ENCODE measurements around the gene TRIM67.

The TRIM67 gene

GRCh38 chr1:231178970-231179369 lies 17.1 kb downstream of the TRIM67 start:
- TF ChIP-seq, protein P1, sequence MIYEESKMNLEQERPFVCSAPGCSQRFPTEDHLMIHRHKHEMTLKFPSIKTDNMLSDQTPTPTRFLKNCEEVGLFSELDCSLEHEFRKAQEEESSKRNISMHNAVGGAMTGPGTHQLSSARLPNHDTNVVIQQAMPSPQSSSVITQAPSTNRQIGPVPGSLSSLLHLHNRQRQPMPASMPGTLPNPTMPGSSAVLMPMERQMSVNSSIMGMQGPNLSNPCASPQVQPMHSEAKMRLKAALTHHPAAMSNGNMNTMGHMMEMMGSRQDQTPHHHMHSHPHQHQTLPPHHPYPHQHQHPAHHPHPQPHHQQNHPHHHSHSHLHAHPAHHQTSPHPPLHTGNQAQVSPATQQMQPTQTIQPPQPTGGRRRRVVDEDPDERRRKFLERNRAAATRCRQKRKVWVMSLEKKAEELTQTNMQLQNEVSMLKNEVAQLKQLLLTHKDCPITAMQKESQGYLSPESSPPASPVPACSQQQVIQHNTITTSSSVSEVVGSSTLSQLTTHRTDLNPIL (CRISPR knock-in tag; IDR thresholded peaks at IDR 0.05; ENCODE audit: low read depth): no peak
- no peak for TF ChIP-seq ISL1 (CRISPR knock-in tag; IDR thresholded peaks at IDR 0.05)
- TF ChIP-seq ZNF565 (CRISPR knock-in tag; conservative IDR thresholded peaks at IDR 0.05; ENCODE audit: low read depth): no peak
- no peak for TF ChIP-seq ZC3H10 (CRISPR knock-in tag; IDR thresholded peaks at IDR 0.05)
- TF ChIP-seq TOX (CRISPR knock-in tag; IDR thresholded peaks at IDR 0.05; ENCODE audit: borderline replicate concordance): no peak
- no peak for TF ChIP-seq TCF4 (CRISPR knock-in tag; IDR thresholded peaks at IDR 0.05; ENCODE audit: borderline replicate concordance)
- no peak for TF ChIP-seq ZNF70 (CRISPR knock-in tag; IDR thresholded peaks at IDR 0.05)
- no peak for TF ChIP-seq ARNTL (CRISPR knock-in tag; IDR thresholded peaks at IDR 0.05; ENCODE audit: borderline replicate concordance, low read depth)
- TF ChIP-seq ESRRG (CRISPR knock-in tag; IDR thresholded peaks at IDR 0.05): no peak
- TF ChIP-seq OSR1 (CRISPR knock-in tag; IDR thresholded peaks at IDR 0.05): no peak
- no peak for TF ChIP-seq PPARA (CRISPR knock-in tag; IDR thresholded peaks at IDR 0.05; ENCODE audit: borderline replicate concordance)
- no peak for TF ChIP-seq BACH2 (CRISPR knock-in tag; IDR thresholded peaks at IDR 0.05; ENCODE audit: borderline replicate concordance)
- no peak for TF ChIP-seq GLIS3 (CRISPR knock-in tag; IDR thresholded peaks at IDR 0.05)
- no peak for TF ChIP-seq RARB (CRISPR knock-in tag; IDR thresholded peaks at IDR 0.05)
- no peak for TF ChIP-seq ZFP3 (CRISPR knock-in tag; IDR thresholded peaks at IDR 0.05)
- TF ChIP-seq CSRNP3 (CRISPR knock-in tag; IDR thresholded peaks at IDR 0.05): no peak
- ATAC-seq: no peak

GRCh38 chr1:231180034-231180433 lies 18.2 kb downstream of the TRIM67 start:
- no peak for ATAC-seq

More at GRCh38 chr1:231180034-231180433, 18.2 kb downstream of the TRIM67 start:
- TF ChIP-seq ZFP30 (CRISPR knock-in tag; IDR thresholded peaks at IDR 0.05) (no peak), ZNF565 (CRISPR knock-in tag; conservative IDR thresholded peaks at IDR 0.05; ENCODE audit: low read depth) (no peak), SNAI2 (CRISPR knock-in tag; IDR thresholded peaks at IDR 0.05) (no peak), CSDC2 (CRISPR knock-in tag; IDR thresholded peaks at IDR 0.05) (no peak), ZFP3 (CRISPR knock-in tag; IDR thresholded peaks at IDR 0.05) (no peak), ISL1 (CRISPR knock-in tag; IDR thresholded peaks at IDR 0.05) (no peak), ZNF70 (CRISPR knock-in tag; IDR thresholded peaks at IDR 0.05) (no peak), PPARA (CRISPR knock-in tag; IDR thresholded peaks at IDR 0.05; ENCODE audit: borderline replicate concordance) (no peak), ESRRG (CRISPR knock-in tag; IDR thresholded peaks at IDR 0.05) (no peak), OSR1 (CRISPR knock-in tag; IDR thresholded peaks at IDR 0.05) (no peak), TCF4 (CRISPR knock-in tag; IDR thresholded peaks at IDR 0.05; ENCODE audit: borderline replicate concordance) (no peak), TOX (CRISPR knock-in tag; IDR thresholded peaks at IDR 0.05; ENCODE audit: borderline replicate concordance) (no peak), PATZ1 (CRISPR knock-in tag; IDR thresholded peaks at IDR 0.05; ENCODE audit: borderline replicate concordance) (no peak), RARB (CRISPR knock-in tag; IDR thresholded peaks at IDR 0.05) (no peak), GLIS3 (CRISPR knock-in tag; IDR thresholded peaks at IDR 0.05) (no peak), BACH2 (CRISPR knock-in tag; IDR thresholded peaks at IDR 0.05; ENCODE audit: borderline replicate concordance) (no peak), CSRNP3 (CRISPR knock-in tag; IDR thresholded peaks at IDR 0.05) (no peak), ZC3H10 (CRISPR knock-in tag; IDR thresholded peaks at IDR 0.05) (no peak)
- TF ChIP-seq, protein P2, sequence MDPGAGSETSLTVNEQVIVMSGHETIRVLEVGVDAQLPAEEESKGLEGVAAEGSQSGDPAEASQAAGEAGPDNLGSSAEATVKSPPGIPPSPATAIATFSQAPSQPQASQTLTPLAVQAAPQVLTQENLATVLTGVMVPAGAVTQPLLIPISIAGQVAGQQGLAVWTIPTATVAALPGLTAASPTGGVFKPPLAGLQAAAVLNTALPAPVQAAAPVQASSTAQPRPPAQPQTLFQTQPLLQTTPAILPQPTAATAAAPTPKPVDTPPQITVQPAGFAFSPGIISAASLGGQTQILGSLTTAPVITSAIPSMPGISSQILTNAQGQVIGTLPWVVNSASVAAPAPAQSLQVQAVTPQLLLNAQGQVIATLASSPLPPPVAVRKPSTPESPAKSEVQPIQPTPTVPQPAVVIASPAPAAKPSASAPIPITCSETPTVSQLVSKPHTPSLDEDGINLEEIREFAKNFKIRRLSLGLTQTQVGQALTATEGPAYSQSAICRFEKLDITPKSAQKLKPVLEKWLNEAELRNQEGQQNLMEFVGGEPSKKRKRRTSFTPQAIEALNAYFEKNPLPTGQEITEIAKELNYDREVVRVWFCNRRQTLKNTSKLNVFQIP (CRISPR knock-in tag; IDR thresholded peaks at IDR 0.05; ENCODE audit: borderline replicate concordance, low read depth): no peak
- TF ChIP-seq, protein P3, sequence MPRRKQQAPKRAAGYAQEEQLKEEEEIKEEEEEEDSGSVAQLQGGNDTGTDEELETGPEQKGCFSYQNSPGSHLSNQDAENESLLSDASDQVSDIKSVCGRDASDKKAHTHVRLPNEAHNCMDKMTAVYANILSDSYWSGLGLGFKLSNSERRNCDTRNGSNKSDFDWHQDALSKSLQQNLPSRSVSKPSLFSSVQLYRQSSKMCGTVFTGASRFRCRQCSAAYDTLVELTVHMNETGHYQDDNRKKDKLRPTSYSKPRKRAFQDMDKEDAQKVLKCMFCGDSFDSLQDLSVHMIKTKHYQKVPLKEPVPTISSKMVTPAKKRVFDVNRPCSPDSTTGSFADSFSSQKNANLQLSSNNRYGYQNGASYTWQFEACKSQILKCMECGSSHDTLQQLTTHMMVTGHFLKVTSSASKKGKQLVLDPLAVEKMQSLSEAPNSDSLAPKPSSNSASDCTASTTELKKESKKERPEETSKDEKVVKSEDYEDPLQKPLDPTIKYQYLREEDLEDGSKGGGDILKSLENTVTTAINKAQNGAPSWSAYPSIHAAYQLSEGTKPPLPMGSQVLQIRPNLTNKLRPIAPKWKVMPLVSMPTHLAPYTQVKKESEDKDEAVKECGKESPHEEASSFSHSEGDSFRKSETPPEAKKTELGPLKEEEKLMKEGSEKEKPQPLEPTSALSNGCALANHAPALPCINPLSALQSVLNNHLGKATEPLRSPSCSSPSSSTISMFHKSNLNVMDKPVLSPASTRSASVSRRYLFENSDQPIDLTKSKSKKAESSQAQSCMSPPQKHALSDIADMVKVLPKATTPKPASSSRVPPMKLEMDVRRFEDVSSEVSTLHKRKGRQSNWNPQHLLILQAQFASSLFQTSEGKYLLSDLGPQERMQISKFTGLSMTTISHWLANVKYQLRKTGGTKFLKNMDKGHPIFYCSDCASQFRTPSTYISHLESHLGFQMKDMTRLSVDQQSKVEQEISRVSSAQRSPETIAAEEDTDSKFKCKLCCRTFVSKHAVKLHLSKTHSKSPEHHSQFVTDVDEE (CRISPR knock-in tag; IDR thresholded peaks at IDR 0.05): no peak

All from SK-N-SH treated with all-trans-retinoic acid at 6 μM for 48 hours (cell line).